NCI-H2029 treated with DMSO at 0.1 percent for 48 hours (cell line): ENCODE measurements around the gene RANBP3L.

ENCODE experiments used
- DNase-seq: peaks from one replicate; lab custom pipeline; 2025; lab: John Stamatoyannopoulos, UW

The RANBP3L gene

DNA sequence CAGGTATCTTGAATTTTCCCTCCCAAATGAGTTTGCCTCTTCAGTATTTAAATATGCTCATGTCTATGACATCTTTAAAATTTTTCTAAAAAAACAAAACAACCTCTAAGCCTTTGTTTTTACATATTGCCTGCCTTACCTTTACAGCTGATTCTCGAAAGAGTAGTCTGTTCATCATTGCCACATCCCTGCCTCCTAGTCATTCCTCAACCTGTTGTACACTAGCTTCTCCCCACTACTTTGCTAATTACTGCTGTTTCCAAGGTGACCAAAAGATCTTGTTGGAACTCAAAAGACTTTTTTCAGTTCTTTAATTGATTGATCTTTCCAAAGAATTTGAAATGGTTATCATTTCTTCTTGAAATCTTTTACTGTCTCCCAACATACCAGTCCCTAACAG lies 58.0 kb downstream of the RANBP3L start:
- no peak for DNase-seq

DNA sequence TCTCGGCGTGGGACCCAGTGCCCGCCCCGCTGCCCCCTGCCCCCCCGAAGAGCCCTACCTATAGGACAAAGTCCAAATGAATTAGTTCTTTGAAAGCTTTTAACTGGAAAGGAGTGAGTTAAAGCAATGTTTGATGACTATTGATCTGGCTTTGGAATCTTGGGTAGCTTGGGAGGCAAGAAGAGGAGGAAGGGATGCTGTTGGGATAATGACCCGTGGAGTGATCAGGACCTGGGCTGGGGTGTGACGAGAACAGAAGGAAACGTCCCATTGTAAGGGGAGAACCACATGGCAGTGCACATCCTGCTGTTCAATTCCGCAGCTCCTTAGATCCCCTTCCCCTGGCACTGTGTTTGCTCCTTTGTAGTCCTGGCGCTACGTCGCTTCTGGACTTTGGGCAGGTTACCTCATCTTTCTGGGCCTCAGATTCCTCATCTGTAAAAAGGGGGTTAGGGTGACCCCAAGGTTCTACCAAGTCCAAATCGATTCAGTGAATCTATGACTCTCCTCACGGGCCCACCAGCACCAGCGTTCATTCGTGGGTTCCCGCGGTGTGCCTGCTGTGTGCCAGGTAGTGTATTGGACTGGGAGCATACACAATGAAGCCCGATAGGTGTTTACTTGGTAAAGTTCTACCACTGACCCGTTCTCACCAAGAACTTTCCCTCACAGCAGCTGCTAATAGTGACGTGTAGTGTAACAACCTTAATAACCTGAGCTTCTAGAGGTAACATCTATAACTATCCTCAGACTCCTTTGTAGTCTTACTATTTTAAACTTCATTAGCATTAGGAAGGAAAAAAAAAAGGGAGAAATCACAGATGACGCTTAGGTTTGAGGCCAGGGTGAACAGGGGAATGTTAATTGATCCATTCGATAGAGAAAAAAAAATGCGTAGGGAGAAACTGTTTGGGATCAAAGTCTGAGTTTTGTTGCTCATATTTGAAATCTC lies 58.9 kb downstream of the RANBP3L start:
- no peak for DNase-seq

DNA sequence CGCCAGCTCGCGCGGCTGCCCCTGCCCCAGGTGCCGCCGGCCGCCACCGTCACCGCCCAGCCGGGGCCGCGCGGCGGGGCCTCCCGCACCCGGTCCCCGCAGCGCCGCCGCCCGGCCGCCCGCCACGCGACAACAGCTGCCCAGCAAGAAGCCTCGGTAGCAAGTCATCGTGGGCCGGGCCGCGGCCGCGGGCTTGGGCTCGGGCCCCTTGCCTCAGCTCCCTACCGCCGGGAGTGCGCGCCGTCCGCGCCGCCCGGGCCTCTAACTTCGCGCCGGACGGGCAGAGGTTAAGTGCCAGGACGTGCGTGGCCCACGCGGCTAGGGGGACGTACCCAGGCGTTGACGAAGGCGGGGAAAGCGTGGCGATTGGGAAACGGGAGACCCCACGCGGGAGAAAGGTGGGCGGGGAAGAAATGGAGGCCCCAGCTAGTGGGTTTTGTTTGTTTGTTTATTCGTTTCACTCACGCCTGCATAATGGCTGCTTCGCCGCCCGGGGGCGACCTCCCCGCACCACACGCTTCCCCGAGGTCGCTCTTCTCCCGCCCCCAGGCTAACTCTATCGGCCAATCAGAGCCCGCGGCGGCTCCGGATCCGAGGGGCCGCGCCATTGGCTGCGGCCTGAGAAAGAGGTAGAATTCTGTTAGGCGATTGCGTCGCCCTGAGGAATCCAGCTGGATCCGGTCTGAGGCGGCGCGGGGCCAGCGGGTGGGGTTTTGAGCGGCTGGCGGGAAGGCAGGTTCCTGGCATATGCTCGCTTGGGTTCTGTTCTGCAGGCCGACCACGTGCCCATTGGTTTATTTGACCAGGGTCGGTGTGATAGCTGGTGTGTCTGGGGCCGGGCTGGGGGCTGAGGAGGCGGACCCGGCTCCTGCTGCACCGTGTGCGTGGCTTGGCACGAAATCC lies 59.8 kb downstream of the RANBP3L start, which contains the start of gene NADK2:
TSS of gene NADK2 (minus strand) at position 295 of the 903 bp plus-strand sequence. CDS start at position 168, 127 bp downstream.
- peak; percentile 79 for DNase-seq

DNA sequence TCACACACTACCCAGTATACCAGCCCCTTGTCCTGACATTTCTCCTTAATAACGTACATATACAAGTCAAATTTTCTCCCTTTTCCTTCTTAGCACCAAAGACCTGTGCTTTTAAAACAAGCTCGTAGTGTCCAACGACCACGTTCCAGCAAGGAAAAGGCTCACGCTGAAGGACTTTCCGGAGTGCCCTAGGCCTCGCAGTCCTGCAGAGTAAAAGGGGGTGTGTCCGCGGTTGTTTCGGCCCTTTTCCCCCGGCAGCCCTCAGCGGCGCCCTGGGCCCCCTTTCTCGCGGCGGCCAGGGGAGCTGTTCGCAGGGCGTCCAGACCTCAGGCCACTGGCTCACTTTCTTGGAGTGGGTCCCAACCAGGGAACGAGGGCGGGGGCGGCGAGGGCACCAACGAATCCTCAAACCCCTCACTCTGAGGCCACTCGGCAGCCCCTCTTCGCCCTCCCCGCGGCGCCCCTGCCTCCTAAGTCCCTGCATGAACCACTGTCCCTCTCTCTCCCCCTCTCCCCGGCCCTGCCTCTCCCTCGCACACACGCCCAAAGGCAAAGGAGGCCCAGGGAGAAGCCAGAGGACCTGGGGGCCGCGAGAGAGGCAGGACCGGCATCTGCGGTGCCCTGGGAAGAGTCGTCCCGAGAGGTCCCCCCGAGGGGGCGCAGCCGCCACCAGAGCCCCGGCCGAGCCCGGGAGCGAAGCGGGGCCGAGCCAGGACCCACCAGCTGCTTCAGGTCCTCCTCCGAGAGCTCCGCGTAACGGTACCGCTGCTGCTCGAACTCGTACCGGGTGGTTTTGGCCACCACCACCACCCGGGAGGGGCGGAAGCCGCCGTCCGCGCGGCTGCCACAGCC lies 60.7 kb downstream of the RANBP3L start:
- peak; percentile 8 for DNase-seq

DNA sequence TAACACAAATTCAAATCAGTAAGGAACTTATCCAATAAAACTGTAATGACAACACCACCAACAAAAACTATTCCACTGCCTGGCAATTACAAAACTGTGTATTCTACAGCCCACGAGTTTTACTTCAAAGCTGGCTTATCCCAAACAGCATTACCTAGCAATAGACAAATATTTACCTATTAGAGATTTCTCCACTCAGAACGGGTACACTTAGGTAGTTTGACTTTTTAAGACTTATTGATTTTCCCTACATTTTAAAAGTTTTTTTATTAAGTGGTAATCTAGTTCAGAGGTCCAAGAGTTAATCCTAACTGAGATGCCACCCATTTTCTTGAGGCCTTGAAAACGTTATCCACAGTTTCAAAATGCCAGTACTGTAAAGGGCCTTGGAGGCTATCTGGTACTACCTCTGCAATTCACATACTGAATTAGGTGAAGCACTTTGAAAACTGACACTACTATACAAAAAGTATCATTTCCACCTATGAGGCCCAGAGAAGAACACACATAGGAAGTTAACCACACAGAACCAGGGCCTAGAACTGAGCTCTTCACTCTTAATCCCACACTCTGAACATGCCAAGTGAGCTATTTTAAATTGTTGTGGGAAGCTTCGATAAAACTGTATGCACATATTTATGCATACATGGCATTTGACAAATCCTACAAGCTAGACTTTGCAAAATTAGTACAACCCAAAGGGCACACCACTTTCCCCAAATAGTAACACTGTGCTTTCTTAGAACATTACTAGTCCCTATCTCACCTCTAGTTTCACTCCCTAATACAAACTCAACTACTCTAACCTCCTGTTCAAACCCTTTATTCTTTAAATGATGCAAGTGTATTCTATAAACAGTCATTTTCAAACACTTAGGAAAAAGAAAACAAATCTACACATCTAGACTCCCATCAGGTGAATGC lies 62.1 kb downstream of the RANBP3L start:
- peak; percentile 35 for DNase-seq

DNA sequence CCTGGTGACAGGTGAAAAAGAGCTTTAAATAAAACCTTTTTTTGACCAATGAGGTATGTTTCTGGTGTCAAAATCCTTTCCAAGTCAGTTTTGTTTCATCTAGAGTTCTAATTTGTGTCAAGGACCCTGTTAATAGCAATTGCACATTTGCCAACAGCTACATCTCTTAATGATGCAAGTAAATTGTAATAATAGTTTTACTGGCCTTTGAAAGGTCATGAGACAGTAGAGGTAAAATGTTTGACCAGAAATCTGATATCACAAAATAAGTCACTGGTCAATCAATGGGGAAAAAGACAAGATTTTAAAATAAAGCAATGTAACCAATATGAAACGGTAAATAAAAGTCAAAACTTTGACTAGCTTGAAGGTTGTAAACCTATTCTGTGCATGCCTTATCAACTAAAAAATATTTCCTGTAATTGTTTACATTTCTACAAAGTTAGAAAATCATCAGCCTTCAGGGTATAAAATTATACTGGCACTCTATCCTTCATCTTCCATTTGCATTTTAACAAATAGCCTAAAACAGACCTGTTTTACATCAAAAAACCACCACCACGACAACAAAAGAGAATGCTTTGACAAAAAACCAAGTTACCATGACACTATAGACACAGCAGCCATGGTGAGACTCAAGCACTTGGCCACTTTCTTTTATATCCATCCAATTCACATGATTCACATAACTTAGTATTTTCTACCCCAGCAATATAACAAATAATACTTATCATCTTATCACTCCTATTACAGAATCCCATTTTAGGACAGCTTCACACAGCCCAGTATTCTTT lies 63.0 kb downstream of the RANBP3L start:
- DNase-seq, result no peak

DNA sequence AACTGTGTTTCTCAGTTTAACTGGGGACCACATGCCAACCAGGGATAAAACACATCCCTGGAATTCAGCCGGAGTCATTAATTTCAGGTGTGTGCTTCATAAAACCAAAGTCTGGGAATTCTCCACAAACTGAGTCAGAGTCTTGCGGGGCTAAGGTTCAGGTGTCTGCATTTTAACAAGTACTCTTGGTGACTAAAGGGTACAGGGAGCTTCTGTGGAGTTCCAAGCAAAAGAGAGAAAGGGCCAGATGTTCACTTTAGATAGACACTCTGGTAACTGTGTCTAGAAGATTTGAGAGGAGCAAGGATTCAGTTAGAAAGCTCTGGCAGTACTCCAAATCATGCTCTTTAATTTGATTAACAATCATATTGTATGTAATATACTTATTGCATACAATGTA lies 64.0 kb downstream of the RANBP3L start:
- DNase-seq, result no peak

DNA sequence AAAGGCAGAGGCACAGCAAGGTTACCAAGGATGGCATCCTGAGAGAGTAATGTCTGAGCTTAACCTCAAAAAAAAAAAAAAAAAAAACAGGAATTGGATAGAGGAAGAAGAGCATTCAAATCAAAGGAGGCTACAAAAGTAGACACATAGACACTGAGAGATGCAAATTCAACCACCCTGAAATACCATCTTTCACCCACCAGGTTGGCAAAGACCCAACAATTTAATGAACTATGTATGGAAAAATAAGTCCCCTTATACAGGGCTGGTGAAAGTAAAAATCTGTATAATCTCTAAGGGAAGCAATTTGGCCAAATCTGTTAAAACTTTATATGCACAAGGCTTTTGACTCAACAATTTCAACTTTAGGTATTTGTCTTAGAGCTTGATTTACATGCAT lies 64.9 kb downstream of the RANBP3L start:
- DNase-seq, result no peak

DNA sequence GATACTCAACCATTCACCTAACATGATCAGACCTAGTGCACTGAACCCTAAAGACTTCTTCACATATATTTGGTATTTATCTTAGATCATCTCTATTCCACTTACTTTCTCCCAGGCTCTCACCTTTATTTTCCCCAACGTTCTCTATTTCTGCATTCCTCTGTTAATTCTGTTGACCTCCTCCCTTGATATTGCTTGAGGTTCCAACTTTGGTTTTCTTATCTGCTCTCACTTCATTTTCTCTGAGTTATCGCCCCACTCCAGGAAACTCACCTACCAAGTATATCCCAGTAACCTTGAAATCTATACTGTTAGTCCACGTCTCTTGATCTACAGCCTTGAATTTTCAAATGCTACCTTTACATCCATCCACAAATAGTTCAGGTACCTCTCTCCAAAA lies 69.2 kb downstream of the RANBP3L start:
- DNase-seq, result no peak

DNA sequence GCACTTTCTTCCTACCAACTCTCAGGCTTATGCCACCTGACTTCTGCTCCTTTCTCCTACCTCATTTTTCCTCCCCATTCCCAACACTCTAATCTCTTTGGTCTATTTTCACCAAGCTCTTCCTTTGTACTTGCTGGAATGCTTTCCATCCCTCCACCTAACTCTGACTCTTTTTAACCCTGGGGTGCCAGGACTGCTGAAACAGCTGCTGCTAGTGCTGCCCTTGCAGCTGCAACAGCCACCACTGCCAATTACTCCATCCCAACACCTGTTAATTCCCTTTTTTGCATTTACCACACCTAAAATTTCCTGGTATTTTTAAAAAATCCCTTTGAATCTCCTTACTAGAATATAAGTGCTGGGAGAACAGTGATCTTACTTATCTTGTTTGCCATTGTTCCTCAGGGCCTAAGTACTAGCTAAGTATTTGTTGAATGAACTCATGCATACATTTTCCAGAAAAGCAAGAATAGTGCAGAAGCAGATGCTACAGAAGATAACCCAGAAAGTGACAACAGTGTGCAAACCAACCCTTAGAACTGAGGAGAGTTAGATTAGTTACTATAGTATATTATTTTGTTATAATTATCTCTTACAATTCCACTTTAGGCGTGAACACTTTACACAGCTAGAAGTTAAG lies 71.4 kb downstream of the RANBP3L start:
- DNase-seq, result no peak

DNA sequence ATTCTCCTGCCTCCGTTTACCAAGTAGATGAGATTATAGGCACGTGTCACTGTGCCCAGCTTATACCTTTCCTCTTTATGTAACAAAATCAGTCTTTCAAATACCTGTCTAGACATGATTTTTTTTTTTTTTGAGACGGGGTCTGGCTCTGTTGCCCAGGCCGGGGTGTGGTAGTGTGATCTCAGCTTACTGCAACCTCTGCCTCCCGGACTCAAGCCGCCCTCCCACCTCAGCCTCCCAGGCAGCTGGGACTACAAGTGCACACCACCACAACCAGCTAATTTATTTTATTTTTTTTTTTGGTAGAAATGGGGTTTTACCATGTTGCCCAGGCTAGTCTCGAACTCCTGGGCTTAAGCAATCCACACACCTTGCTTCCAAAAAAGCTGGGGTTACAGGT lies 73.2 kb downstream of the RANBP3L start:
- no peak for DNase-seq

DNA sequence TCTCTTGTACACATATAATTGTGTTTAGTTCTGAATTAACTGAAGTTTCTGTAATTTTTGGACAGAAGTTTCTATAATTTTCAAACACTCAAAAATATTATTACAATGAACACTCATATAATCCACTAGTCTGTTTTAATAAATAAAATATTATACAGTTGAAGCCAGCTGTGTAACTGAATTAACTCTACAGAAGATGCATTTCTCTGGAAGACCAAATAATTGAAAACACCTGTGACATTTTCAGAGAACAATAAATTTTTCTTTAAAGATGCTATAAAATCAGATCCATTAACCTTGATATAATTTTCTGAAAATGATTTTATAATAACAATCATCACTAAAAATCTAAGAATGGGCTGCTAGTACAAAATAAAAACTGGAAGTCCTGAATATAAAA lies 74.7 kb downstream of the RANBP3L start:
- DNase-seq, result no peak

DNA sequence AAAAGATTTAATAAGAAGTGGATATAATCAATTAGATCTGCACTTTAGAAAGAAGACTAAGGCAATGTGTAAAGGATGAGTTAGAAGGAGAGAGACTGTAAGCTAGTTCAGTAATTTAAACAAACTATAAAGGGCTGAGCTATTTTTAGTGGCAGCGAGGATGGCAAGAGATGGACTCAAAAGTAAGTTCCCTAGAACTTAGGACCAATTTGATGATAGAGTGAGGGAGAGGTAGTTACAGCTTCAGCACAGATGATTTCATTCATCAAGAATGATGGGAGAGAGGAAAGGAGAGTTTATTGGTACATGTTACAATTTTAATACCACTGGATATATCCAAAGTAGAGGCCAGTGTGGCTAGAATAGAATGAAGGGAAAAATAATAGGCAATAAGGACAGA lies 79.1 kb downstream of the RANBP3L start:
- DNase-seq, result no peak

DNA sequence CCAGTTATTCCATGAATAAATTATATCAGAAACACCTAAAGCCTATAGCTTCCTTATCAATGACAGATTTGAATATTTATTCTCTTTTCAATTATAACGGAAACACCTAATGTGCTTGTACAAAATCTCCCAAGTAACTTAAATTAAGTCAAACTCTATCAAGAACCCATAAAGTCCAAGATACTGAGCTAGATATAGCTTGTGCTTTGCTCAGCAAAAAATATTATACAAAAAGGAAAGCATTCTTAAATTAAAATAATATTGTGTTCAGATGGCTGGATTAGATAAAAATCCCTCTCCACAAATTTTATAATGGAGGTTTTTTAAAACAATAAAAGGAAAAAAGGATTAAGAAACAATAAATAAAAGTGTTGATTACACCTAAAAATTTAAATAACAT lies 83.7 kb downstream of the RANBP3L start:
- DNase-seq, result no peak

DNA sequence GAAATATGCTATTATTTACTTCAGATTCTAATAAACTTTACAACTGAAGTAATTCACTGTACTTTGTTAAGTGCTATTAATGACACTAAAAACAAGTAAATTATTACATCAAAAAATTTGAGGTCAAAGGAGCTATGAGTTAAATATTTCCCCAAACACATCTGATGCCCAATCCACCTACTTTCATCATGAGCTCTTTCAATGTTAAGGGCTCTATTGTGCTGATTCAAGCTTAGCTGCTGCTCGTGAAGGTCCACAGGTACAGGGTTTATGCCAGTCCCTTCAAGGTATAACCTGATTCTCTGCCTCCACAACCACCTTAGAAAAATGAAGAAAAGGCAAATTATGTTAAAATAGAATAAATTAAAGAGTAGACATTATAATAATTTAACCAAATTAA lies 84.1 kb downstream of the RANBP3L start:
- no peak for DNase-seq

DNA sequence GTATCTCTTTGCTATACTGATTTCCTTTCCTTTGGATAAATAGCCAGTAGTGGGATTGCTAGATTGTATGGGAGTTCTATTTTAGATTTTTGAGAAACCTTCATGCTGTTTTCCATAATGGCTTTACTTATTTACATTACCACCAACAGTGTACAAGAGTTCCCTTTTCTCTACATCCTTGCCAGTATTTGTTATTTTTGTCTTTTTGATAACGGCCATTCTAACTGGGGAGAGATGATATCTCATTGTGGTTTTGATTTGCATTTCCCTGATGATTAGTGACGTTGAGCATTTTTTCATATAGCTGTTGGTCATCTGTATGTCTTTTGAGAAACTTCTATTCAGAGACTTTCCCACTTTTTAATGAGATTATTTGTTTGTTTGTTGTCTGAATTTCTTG lies 85.8 kb downstream of the RANBP3L start:
- no peak for DNase-seq

DNA sequence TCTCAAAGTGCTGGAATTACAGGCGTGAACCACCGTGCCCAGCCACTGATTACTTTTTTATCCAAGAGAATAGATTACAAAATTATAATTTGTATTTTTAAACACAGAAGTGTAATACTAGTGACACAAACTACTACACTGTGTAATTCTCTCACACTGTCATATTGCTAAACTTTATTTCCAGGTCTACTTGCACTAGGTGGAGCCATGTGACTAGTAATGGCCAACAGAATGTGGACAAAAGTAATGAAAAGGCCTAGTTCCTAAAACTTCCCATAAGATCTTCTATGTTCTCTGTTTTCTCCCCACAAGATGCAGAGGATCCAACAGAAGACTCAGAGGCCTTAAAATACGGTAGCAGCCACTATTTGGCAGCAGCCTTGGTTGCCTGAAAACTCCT lies 87.3 kb downstream of the RANBP3L start:
- no peak for DNase-seq

DNA sequence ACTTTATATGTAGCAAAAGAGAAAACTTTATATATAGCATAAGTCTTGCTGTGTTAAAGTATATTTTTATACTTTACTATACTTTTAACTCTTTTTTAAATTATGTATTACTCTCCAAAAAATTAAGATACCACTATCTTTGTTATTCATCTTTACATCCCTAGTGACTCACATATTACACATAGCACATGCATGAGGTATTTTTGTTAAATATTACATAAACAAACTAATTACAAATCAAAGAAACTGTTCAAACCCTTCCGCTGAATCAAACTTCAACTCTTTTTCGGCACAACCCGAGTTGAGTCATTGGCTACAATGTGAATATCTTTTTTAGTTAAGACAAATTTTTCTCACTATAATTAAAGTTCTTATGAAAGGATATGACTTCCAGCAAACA lies 92.0 kb downstream of the RANBP3L start:
- DNase-seq, result no peak

DNA sequence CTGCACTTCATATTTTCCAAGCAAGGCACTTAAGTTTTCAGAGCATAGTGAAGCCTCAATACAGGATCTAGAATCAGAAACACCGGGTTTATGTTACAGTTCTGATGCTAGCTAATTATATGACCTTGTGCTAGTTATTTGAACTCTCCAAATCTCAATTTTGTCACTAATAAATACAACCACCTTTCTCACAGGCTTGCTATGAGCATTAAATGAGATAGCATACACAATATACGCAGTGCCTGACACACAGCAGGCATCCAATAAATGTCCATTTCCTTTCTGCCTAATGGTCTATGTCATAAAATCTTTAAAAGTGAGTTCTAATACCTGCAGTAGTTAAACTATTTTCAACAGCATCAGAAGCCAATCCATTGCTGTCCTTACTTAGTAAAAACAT lies 92.9 kb downstream of the RANBP3L start:
- DNase-seq, result no peak
